ENCODE measurements around the gene PROK2. TPM values are rescaled to one million over a fixed set of nuclear protein-coding genes. Genes with fewer than 3 reads are reported as not detected.

Gene PROK2
- total RNA-seq, 8 experiments from 2014 or later = 0.16 to 0.62 (median 0.23) TPM; not detected in 3

DNA sequence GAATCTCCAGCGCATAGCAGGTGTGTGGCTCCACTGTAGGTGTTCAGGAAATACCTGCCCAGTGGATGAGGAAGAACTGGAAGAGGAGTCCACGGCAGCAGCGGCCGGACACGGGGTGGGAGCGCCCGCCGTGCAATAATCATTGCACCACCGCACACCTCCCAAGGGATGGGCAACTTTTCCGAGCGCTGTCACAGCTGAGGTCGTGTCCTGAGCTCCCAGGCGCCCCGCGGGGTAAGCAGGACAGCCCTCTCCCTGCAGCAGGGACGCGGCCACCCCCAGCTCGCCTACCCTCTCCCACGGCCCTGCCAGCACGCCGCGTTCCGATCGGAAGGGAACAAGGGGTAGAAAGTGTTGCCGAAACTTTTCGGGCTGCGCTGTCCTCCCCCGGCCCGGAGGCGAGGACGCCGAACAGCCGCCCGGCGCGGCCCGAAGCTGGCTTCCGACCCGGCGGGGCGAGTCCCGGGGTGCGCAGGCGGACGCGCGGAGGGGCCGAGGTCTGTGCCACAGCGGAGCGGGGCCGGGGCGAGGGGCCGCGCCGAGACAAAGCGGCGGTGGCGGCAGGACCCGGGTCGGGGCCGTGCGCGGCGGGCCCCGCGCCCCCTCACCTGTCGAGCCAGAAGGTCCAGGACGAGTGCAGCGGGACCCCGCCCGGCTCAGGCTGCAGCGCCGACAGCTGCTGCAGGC, 60.2 kb downstream of the PROK2 start:
- in situ Hi-C loops (cut with MboI; ENCODE audit: low pct_unique_long_range_greater_than_20kb in 2 of 9, low sequenced_read_pairs in 9 of 9, unreplicated experiment in 9 of 9) = loop anchor here in 4 of 9 experiments (25.0 kb wide), 5 partner anchors 238 to 1363 kb away; partner anchors contain the start of genes EBLN2 (in 1 of the 4) and SHQ1 (in 1 of the 4)
- H3K27ac ChIP-seq = peak overlapping the region in 1 of 2 donors; percentile 75
- H3K4me3 ChIP-seq = peak overlapping the region; percentile 65 to 99 (median 87)
- peaks cover 13 to 19% of the 10 kb centered on the region in 2 donors for H3K4me1 ChIP-seq (replicated peaks in 1 of 2)
- peak; percentile 52 to 64 (median 58) for ATAC-seq (replicated peaks in 6 of 8)
- 0 to 2% (median 0%) methylated on average over 1 to 32 of the region's 73 CpGs; no CpG with 5 or more reads in 2 of the 10 experiments for WGBS, 10 experiments

DNA sequence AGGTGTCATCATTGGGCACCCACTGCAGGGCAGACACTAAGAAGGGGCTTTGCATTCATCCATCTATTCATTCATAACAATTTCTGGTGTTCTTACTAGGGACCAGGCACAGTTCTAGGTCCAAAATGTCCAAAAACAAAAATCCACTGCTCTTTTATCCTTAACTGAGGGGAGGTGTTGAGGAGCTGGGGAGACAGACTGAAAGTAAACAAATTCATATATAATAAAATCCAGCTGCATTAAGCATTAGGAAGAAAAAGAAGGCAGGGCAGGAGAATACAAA, 60.8 kb downstream of the PROK2 start:
- H3K4me3 ChIP-seq = peak overlapping the region; percentile 65 to 99 (median 87)
- peaks cover 7 to 13% of the 10 kb centered on the region in 2 donors for H3K4me1 ChIP-seq (replicated peaks in 1 of 2)
- no peak overlapping the region for H3K27ac ChIP-seq
- no peak for ATAC-seq (replicated peaks in 6 of 8)
- in situ Hi-C loops (cut with MboI; ENCODE audit: low pct_unique_long_range_greater_than_20kb in 2 of 9, low sequenced_read_pairs in 9 of 9, unreplicated experiment in 9 of 9) = loop anchor here in 4 of 9 experiments (25.0 kb wide), 5 partner anchors 238 to 1363 kb away; partner anchors contain the start of genes EBLN2 (in 1 of the 4) and SHQ1 (in 1 of the 4)

DNA sequence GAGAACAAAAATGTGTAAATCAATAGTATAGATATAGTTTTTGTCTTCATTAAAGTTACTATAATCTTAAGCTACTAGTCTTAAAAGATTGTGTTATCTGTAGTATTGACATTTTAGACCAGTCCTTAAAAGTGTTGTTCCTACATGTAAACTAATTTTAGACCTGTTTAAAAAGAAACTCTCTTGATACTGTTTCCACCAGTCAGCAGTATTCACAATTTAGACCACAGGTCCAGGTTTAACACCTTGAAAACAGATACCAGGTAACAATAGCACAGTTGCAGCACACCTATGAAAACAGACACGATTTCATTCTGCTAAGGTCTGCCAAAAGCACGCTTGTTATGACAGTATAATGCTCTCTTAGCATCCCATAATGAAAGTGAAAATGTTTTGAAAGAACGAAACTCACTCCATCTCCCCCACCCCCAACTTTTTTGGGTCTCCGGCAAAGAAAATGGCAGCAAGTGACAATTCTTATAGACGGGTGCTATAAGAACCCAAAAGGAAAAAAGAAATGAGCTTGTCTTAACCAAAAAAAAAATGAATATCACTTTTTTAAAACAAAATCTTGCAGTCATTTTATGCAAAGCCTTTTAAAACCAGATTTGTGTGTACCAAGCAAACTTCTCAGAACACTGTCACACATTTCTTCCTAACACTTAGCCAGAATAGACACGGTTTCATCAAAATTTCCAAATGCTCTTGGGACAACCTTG, 61.3 kb downstream of the PROK2 start:
- ATAC-seq (replicated peaks in 6 of 8) = no peak
- Histone ChIP-seq H3K4me3 (peak overlapping the region in 2 of 5 donors; percentile 65 to 78), H3K27ac (no peak overlapping the region), H3K4me1 (replicated peaks in 1 of 2) (peaks cover 2 to 8% of the 10 kb centered on the region in 2 donors)
- in situ Hi-C loops (cut with MboI; ENCODE audit: low pct_unique_long_range_greater_than_20kb in 2 of 9, low sequenced_read_pairs in 9 of 9, unreplicated experiment in 9 of 9) = loop anchor here in 4 of 9 experiments (25.0 kb wide), 5 partner anchors 239 to 1364 kb away; partner anchors contain the start of genes EBLN2 (in 1 of the 4) and SHQ1 (in 1 of the 4)
- WGBS, 10 experiments = 48 to 95% (median 81%) methylated on average over 1 to 6 of the region's 6 CpGs

DNA sequence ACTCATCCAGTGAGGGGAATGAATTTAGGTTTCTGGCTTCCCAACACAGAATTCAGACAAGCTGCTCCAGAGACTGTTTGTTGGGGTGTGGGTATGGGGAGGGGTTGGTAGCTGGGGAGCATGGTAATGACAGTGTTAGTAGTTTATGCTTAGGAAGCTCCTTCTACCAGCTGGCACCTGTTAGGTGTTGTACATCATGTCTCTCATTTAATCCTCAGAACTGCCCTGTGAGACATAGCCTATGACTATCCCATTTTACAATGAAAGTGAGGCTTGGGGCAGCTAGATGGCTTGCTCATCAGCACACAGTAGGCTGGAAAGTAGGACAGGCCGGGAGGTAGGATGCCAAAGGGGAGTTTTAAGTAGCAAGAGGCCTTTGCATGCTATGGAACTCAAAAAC, 62.3 kb downstream of the PROK2 start:
- in situ Hi-C loops (cut with MboI; ENCODE audit: low pct_unique_long_range_greater_than_20kb in 2 of 9, low sequenced_read_pairs in 9 of 9, unreplicated experiment in 9 of 9) = loop anchor here in 4 of 9 experiments (25.0 kb wide), 5 partner anchors 240 to 1365 kb away; partner anchors contain the start of genes EBLN2 (in 1 of the 4) and SHQ1 (in 1 of the 4)
- ATAC-seq (replicated peaks in 6 of 8) = no peak
- Histone ChIP-seq H3K4me3 (no peak overlapping the region), H3K27ac (no peak overlapping the region), H3K4me1 (replicated peaks in 1 of 2) (peaks cover 0 to 7% of the 10 kb centered on the region in 2 donors)
- WGBS, 10 experiments = 60 to 88% (median 82%) methylated on average over 1 of the region's 1 CpG; no CpG with 5 or more reads in 6 of the 10 experiments

Other genes with a start within 250 kb of the PROK2 start
- gene FOXP1, start 201.4 kb downstream of the PROK2 start, total RNA-seq = 100 to 1,000 TPM in 2 of 8 experiments, 10 to 100 TPM in 5, 1 to 10 TPM in 1; 7.0 to 118 (median 74.5) TPM
- gene EIF4E3, start 59.7 kb downstream of the PROK2 start, total RNA-seq = 1 to 10 TPM; 1.2 to 9.4 (median 5.6) TPM
- 10 to 100 TPM in 4 of 8 experiments, 1 to 10 TPM in 1, under 1 TPM in 2, not detected in 1; 0.17 to 20.5 (median 11.0) TPM for gene GPR27, start 31.3 kb downstream of the PROK2 start, total RNA-seq

Measured in motor neuron (in vitro differentiated cells).